ENCODE results near the gene EFCAB6. TPM values are rescaled to one million over a fixed set of nuclear protein-coding genes. Genes with fewer than 3 reads are reported as not detected.

Gene EFCAB6
- total and polyA plus RNA-seq, 2 donors (not counting 3 experiments of a cell fraction or from before 2014, with no cell fraction given) = 0.07 to 0.31 TPM

GRCh38 chr22:43544289-43544673, 267.8 kb downstream of the EFCAB6 start:
- Histone ChIP-seq H3K9me1 (replicated peaks; ENCODE audit: control insufficient read depth, extremely low read depth, insufficient read depth, low read length) (no peaks in the 10 kb centered on the region), H3K27ac (ENCODE audit: insufficient read depth, low read depth, low read length) (no peak overlapping the region), H3K4me3 (replicated peaks in 1 of 3; ENCODE audit: insufficient read depth in 1 of 3, low read depth in 1 of 3, low read length in 3 of 3) (no peak overlapping the region), H3K27me3 (ENCODE audit: control insufficient read depth in 2 of 2, insufficient read depth in 2 of 2, low read length in 2 of 2) (no peaks in the 10 kb centered on the region), H4K20me1 (replicated peaks; ENCODE audit: control insufficient read depth, extremely low read depth, insufficient read depth, low read length) (no peaks in the 10 kb centered on the region), H3K9me3 (replicated peaks; ENCODE audit: control insufficient read depth, insufficient read depth, low read length) (no peaks in the 10 kb centered on the region), H3K4me2 (ENCODE audit: insufficient read depth, low read length) (no peak overlapping the region), H3K36me3 (ENCODE audit: control insufficient read depth in 2 of 2, extremely low read depth in 1 of 2, insufficient read depth in 2 of 2, low read length in 2 of 2) (no peaks in the 10 kb centered on the region), H3K9ac (replicated peaks; ENCODE audit: extremely low read depth, insufficient read depth, low read length) (no peak overlapping the region), H2AFZ (ENCODE audit: low read depth, low read length) (no peak overlapping the region), H3K4me1 (ENCODE audit: control insufficient read depth, extremely low read depth, insufficient read depth, low read length) (no peaks in the 10 kb centered on the region), H3K79me2 (ENCODE audit: control insufficient read depth, insufficient read depth, low read length) (no peaks in the 10 kb centered on the region)
- POLR2A ChIA-PET = no interaction called here
- CTCF ChIA-PET = no interaction called here
- FAIRE-seq = no peak
- intact Hi-C loops (cut with micrococcal nuclease) (no loop called here), dilution Hi-C loops (cut with MboI; ENCODE audit: extremely low pct_ligation_motif_present, low sequenced_read_pairs) (no loop called here)
- no peak for DNase-seq (ENCODE audit: low read depth, low spot score)
- no TSS peak for BruUV-seq (replicated peaks)
- TF ChIP-seq EZH2 (IDR thresholded peaks at IDR 0.05; ENCODE audit: borderline replicate concordance, low read depth, low read length, severe bottlenecking) = no peak
- TF ChIP-seq JUN (IDR thresholded peaks at IDR 0.05; ENCODE audit: borderline replicate concordance, insufficient read depth, insufficient read length, low read depth) = no peak
- no peak for TF ChIP-seq POLR2A (IDR thresholded peaks at IDR 0.05; ENCODE audit: low read depth, low read length)
- no peak for TF ChIP-seq MAX (IDR thresholded peaks at IDR 0.05; ENCODE audit: insufficient read depth, insufficient read length)
- TF ChIP-seq POLR2AphosphoS5 (IDR thresholded peaks at IDR 0.05; ENCODE audit: insufficient read depth, low read depth, low read length) = no peak
- TF ChIP-seq MYC (IDR thresholded peaks at IDR 0.05; ENCODE audit: low read depth, low read length) = no peak
- TF ChIP-seq CTCF (IDR thresholded peaks at IDR 0.05; ENCODE audit: extremely low read depth in 1 of 2, insufficient read depth in 1 of 2, low read depth in 1 of 2, low read length in 2 of 2) = no peak
- TF ChIP-seq FOS (IDR thresholded peaks at IDR 0.05; ENCODE audit: borderline replicate concordance, insufficient read depth, low read length) = no peak
- TF ChIP-seq GATA2 (IDR thresholded peaks at IDR 0.05; ENCODE audit: insufficient read depth, insufficient read length, low read depth, low read length) = no peak

Data from endothelial cell of umbilical vein (primary cell).